Endothelial cell (in vitro differentiated cells): Measurements from ENCODE around the gene CAMTA1. TPM values are rescaled to one million over a fixed set of nuclear protein-coding genes. Genes with fewer than 3 reads are reported as not detected.

Experiments
- DNase-seq: peaks from one replicate; pipeline ENCODE4 v3.0.0; 2021; ENCODE audit warnings: low spot score
- H3K27ac Mint-ChIP-seq: one replicate; pipeline ENCODE4 v1.8.0; 2021; ENCODE audit warnings: mixed read lengths, inconsistent platforms; ENCODE audit not compliant: unreplicated experiment
- H3K27me3 Mint-ChIP-seq: one replicate; pipeline ENCODE4 v1.8.0; 2021; ENCODE audit warnings: mild to moderate bottlenecking, moderate library complexity, mixed read lengths, inconsistent platforms; ENCODE audit not compliant: unreplicated experiment
- H3K36me3 Mint-ChIP-seq: one replicate; pipeline ENCODE4 v1.8.0; 2021; ENCODE audit warnings: mild to moderate bottlenecking, low read depth, mixed read lengths, inconsistent platforms; ENCODE audit not compliant: unreplicated experiment
- H3K4me1 Mint-ChIP-seq: one replicate; pipeline ENCODE4 v1.8.0; 2021; ENCODE audit warnings: mild to moderate bottlenecking, mixed read lengths, inconsistent platforms; ENCODE audit not compliant: unreplicated experiment
- H3K4me3 Mint-ChIP-seq: one replicate; pipeline ENCODE4 v1.8.0; 2021; ENCODE audit warnings: mild to moderate bottlenecking, mixed read lengths, inconsistent platforms; ENCODE audit not compliant: unreplicated experiment
- H3K9me3 Mint-ChIP-seq: one replicate; pipeline ENCODE4 v1.8.0; 2021; ENCODE audit warnings: mixed read lengths, inconsistent platforms; ENCODE audit not compliant: unreplicated experiment
- total RNA-seq: library from RNA; stranded (reverse); fragmentation: NEBNext Ultra II Directional; extraction: Animal tissue kit (Norgen Biotek cat#: 25700); gene quantifications from one replicate; pipeline ENCODE4 v1.2.1, GENCODE V29; 2021; ENCODE audit not compliant: unreplicated experiment
- TF ChIP-seq, protein P1 (sequence below): fragments of 200-600 bp; sonication (generic); IDR thresholded peaks from one replicate; pipeline ENCODE4 v1.5.0; 2021; ENCODE audit warnings: antibody characterized with exemption; ENCODE audit not compliant: unreplicated experiment

Gene CAMTA1
- total RNA-seq, 1 donor from 2014 or later, result 87.3 TPM

GRCh38 chr1:6866825-6867224, 81.6 kb downstream of the CAMTA1 start:
- Mint-ChIP-seq H3K4me1 (peaks cover 17% of the 10 kb centered on the region), H3K27me3 (no peaks in the 10 kb centered on the region), H3K9me3 (no peaks in the 10 kb centered on the region), H3K27ac (no peak overlapping the region), H3K36me3 (no peaks in the 10 kb centered on the region), H3K4me3 (no peak overlapping the region)
- no peak for DNase-seq
- TF ChIP-seq, protein P1, sequence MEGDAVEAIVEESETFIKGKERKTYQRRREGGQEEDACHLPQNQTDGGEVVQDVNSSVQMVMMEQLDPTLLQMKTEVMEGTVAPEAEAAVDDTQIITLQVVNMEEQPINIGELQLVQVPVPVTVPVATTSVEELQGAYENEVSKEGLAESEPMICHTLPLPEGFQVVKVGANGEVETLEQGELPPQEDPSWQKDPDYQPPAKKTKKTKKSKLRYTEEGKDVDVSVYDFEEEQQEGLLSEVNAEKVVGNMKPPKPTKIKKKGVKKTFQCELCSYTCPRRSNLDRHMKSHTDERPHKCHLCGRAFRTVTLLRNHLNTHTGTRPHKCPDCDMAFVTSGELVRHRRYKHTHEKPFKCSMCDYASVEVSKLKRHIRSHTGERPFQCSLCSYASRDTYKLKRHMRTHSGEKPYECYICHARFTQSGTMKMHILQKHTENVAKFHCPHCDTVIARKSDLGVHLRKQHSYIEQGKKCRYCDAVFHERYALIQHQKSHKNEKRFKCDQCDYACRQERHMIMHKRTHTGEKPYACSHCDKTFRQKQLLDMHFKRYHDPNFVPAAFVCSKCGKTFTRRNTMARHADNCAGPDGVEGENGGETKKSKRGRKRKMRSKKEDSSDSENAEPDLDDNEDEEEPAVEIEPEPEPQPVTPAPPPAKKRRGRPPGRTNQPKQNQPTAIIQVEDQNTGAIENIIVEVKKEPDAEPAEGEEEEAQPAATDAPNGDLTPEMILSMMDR, result no peak

- H3K4me3 Mint-ChIP-seq, result no peak overlapping the region
- H3K27me3 Mint-ChIP-seq, result no peaks in the 10 kb centered on the region
- TF ChIP-seq, protein P1, result no peak
- H3K27ac Mint-ChIP-seq, result no peak overlapping the region
- no peak for DNase-seq
- no peaks in the 10 kb centered on the region for H3K36me3 Mint-ChIP-seq
- H3K9me3 Mint-ChIP-seq, result no peaks in the 10 kb centered on the region
- peaks cover 17% of the 10 kb centered on the region for H3K4me1 Mint-ChIP-seq
Observed at GRCh38 chr1:6867321-6867720, 82.1 kb downstream of the CAMTA1 start.

DNA sequence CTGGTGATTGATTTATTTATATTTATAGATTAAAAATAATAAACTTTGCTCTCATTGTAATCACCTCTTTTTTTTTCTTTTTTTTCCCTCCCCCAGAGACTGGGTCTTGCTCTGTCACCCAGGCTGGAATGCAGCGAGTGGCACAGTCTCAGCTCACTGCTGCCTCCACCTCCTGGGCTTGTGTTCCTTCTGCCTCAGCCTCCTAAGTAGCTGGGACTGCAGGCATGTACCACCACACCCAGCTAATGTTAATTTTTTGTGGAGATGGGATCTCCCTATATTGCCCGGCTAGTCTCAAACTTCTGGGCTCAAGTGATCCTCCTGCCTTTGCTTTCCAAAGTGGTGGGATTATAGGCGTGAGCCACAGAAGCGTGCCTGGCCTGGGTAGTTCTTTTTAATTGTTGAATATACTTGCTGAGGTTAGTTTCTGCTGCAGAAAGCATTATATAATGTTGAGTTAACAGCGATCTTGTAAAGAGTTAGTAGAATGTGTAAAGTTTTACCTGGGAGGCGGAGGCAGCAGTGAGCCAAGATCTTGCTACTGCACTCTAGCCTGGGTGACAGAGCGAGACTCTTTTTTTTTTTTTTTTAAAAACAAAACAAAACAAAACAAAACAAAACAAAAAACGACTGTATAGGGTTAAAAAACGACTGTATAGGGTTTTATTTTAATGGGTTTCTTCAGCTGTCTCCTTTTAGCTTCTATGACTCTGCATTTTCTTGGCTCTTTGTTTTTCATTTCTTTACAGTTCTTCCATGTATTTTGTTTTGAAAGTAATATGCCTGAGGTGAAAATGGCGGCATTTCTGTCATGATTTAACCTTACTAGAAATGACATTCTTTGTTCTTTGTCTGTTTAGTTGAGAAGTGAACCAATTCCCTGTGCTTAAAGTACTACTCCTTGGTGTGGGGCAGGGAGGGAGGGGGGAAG, 82.7 kb downstream of the CAMTA1 start:
- no peaks in the 10 kb centered on the region for H3K36me3 Mint-ChIP-seq
- no peaks in the 10 kb centered on the region for H3K9me3 Mint-ChIP-seq
- no peaks in the 10 kb centered on the region for H3K27me3 Mint-ChIP-seq
- H3K27ac Mint-ChIP-seq, result no peak overlapping the region
- TF ChIP-seq, protein P1, result no peak
- no peak for DNase-seq
- peaks cover 17% of the 10 kb centered on the region for H3K4me1 Mint-ChIP-seq
- no peak overlapping the region for H3K4me3 Mint-ChIP-seq

DNA sequence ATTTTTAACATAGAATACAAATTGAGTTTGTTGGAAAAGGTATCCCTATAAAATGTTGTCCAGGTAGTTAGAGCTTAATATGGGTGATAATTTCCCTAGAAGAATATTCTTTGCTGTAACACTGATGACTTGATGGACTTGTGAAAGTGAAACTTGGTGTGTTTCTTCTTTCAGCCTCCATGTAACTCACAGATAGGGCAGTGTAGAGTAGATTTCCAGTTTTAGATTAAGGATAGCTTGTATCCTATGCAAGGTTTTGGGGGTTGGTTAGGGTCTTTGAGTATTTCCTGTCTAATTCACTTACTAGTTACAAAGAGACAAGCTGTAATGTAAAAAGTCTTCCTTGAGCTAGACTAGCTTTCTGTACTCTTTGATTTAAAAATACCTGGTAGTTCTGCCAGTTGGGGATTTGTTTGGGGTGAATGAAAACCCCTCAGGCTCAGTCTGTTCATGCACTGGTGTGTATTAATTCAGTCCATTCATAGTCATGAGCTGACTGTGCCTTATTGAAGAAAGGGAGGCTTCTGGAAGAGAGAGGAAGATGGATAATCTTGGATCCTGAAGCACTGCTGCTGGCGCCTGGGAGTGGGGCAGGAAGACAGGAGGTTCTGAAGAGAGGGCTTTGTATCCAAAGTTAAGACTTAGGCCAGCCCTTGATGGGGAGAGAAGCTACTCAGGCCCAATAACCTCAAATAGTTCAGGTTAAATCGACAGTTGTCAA, 83.6 kb downstream of the CAMTA1 start:
- H3K4me3 Mint-ChIP-seq, result no peak overlapping the region
- H3K9me3 Mint-ChIP-seq, result no peaks in the 10 kb centered on the region
- no peak overlapping the region for H3K27ac Mint-ChIP-seq
- no peaks in the 10 kb centered on the region for H3K36me3 Mint-ChIP-seq
- no peak for DNase-seq
- TF ChIP-seq, protein P1, result no peak
- peaks cover 17% of the 10 kb centered on the region for H3K4me1 Mint-ChIP-seq
- H3K27me3 Mint-ChIP-seq, result no peaks in the 10 kb centered on the region

- Mint-ChIP-seq H3K9me3 (no peaks in the 10 kb centered on the region), H3K27ac (no peak overlapping the region), H3K36me3 (no peaks in the 10 kb centered on the region), H3K4me3 (no peak overlapping the region), H3K4me1 (peaks cover 17% of the 10 kb centered on the region), H3K27me3 (no peaks in the 10 kb centered on the region)
- no peak for DNase-seq
- TF ChIP-seq, protein P1, result no peak
Observed at GRCh38 chr1:6869545-6869944, 84.3 kb downstream of the CAMTA1 start.
